Transverse colon (tissue), 3 donors: ENCODE results near the gene OSBP.
A peak's percentile ranks its signal among the peaks of the same experiment; 100 is the strongest.

Source experiments
- CTCF ChIP-seq, 5 experiments: fragments of 200-600 bp in 3 of 5; fragments of 450-650 bp in 2 of 5; sonication (generic) in 3 of 5; IDR thresholded peaks; 1 replicate in 2 of 5; 2 replicates in 3 of 5; pipeline ENCODE4 v1.5.1; 2016 to 2017; ENCODE audit warnings: antibody characterized with exemption in 5 of 5, inconsistent platforms in 3 of 5, mild to moderate bottlenecking in 2 of 5, moderate library complexity in 1 of 5
- POLR2A ChIP-seq: fragments of 450-650 bp; IDR thresholded peaks from one replicate; pipeline ENCODE4 v1.6.1; 2016; ENCODE audit warnings: antibody characterized with exemption, mild to moderate bottlenecking, moderate library complexity

DNA sequence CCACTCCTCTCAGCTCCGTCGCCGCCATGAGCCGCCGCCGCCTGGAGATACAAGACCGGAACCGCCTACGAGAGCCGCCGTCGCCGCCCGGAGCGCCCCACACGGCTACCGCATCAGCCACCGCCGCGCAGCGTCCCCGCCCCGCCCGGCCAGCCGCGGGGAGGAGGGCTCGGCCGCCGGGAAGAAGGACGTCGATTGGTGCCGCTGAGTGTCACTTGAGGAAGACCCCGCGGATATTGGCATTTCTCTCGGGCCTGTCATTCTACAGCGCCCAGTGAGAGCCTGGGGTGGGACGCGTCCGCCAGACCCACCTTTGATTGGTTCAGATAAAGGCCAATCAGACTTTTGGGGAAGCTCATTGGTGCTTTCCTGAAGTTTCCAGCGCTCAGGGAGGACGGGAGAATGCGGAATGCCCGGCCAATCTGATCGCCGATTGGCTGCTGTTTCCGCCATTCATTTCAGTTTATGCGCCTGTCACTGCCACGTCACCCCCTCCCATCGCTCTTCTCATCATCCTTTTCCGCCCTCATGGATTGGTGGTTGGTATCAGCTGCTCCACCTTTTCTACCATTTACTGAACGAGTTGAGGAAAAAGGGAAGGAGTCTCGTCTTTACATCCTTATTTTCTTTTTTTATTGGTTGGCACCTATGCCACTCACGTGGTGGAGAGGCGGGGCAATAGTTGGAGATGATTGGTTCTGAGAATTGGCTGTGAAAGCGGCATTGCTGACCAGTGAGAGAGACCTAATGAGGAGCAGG is at the start of gene OSBP:
- TF ChIP-seq CTCF (IDR thresholded peaks at IDR 0.05) (peak in 2 of 5 experiments; percentile 14 to 51), POLR2A (peak; percentile 85)
